A549 (cell line): ENCODE data around the gene TNIK. TPM values are rescaled to one million over a fixed set of nuclear protein-coding genes. Genes with fewer than 3 reads are reported as not detected.
"Not testable (repeated sequence)": the region's sequence is repeated elsewhere in the genome, so short reads cannot be mapped to it uniquely, and the experiment has no call there.

Source experiments
- ATAC-seq, 2 experiments: fragments of 200-7000 bp in 1 of 2; fragments of >200 bp in 1 of 2; cut with Nextera tagmentation in 1 of 2; cut with Tn5 transposase in 1 of 2; 3 replicates each; pipeline versions ENCODE4 v1.8.0 to v1.9.1; 2018 to 2020; ENCODE audit warnings: mild to moderate bottlenecking in 1 of 2, moderate library complexity in 1 of 2
- CTCF ChIA-PET: fragments of 300-600 bp; sonication (Branson Sonifier 250); formaldehyde crosslinking; extraction: SDS; loops from one replicate; lab custom pipeline; 2021; ENCODE audit warnings: antibody characterized with exemption, inconsistent platforms; lab: Yijun Ruan, JAX
- POLR2A ChIA-PET: fragments of 350-600 bp; formaldehyde crosslinking; extraction: SDS; loops from one replicate; lab custom pipeline; 2021; ENCODE audit warnings: antibody characterized with exemption, inconsistent platforms; lab: Yijun Ruan, JAX
- DNase-seq, 2 experiments: peaks; one replicate each; pipeline versions ENCODE4 v3.0.0 to v3.0.0-alpha.2; 2011 to 2016; ENCODE audit warnings: low read depth in 1 of 2, low spot score in 1 of 2
- FAIRE-seq: peaks from 2 replicates; lab custom pipeline; 2011; peaks lifted over from hg19 to GRCh38; lab: Jason Lieb, UNC
- H3K27ac ChIP-seq, 2 experiments: fragments of >200 bp; sonication (Bioruptor Twin); formaldehyde crosslinking; 3 replicates each; pipeline ENCODE4 v1.5.1; 2016 to 2017
- H3K4me1 ChIP-seq: fragments of >200 bp; sonication (Bioruptor Twin); formaldehyde crosslinking; 3 replicates; pipeline ENCODE4 v1.6.1; 2016
- H3K4me2 ChIP-seq: fragments of >200 bp; sonication (Bioruptor Twin); formaldehyde crosslinking; 3 replicates; pipeline ENCODE4 v1.6.1; 2016
- H3K4me3 ChIP-seq: fragments of >200 bp; sonication (Bioruptor Twin); formaldehyde crosslinking; 3 replicates; pipeline ENCODE4 v1.5.1; 2016
- H3K9me3 ChIP-seq: fragments of >200 bp; sonication (Bioruptor Twin); formaldehyde crosslinking; 3 replicates; pipeline ENCODE4 v1.6.1; 2016
- BHLHE40 ChIP-seq: IDR thresholded peaks from 2 replicates; pipeline ENCODE4 v1.6.1; 2012; ENCODE audit warnings: low read depth, low read length, inconsistent platforms
- EHMT2 ChIP-seq: fragments of 200-600 bp; sonication (generic); IDR thresholded peaks from 2 replicates; pipeline ENCODE4 v1.6.1; 2016; ENCODE audit warnings: antibody characterized with exemption, low read depth, mild to moderate bottlenecking, moderate library complexity
- HMGXB4 ChIP-seq: fragments of 250-450 bp; sonication (Bioruptor Pico); IDR thresholded peaks from 2 replicates; pipeline ENCODE4 v1.5.0; 2021; ENCODE audit warnings: mild to moderate bottlenecking, moderate library complexity, borderline replicate concordance
- HOXA7 ChIP-seq: fragments of 250-450 bp; sonication (Bioruptor Pico); IDR thresholded peaks from 2 replicates; pipeline ENCODE4 v1.5.0; 2020; ENCODE audit warnings: mild to moderate bottlenecking, moderate library complexity
- HOXB5 ChIP-seq: fragments of 250-450 bp; sonication (Bioruptor Pico); IDR thresholded peaks from 2 replicates; pipeline ENCODE4 v1.5.0; 2020; ENCODE audit warnings: mild to moderate bottlenecking, moderate library complexity
- JUN ChIP-seq, 2 experiments: fragments of >200 bp; sonication (Bioruptor Twin); formaldehyde crosslinking; IDR thresholded peaks; 2 replicates in 1 of 2; 3 replicates in 1 of 2; pipeline ENCODE4 v1.6.1; 2016 to 2017
- KDM1A ChIP-seq: fragments of 200-600 bp; sonication (generic); IDR thresholded peaks from 2 replicates; pipeline ENCODE4 v1.6.1; 2016; ENCODE audit warnings: low read depth, mild to moderate bottlenecking
- KDM5A ChIP-seq: fragments of 200-600 bp; sonication (generic); IDR thresholded peaks from 2 replicates; pipeline ENCODE4 v1.6.1; 2016; ENCODE audit warnings: antibody characterized with exemption, mild to moderate bottlenecking
- PBX3 ChIP-seq: IDR thresholded peaks from 2 replicates; pipeline ENCODE4 v1.6.1; 2012
- POLR2AphosphoS2 ChIP-seq: conservative IDR thresholded peaks from 2 replicates; pipeline ENCODE4 v1.6.1; 2012; ENCODE audit warnings: low read length, improper control_type of control experiment, inconsistent platforms
- RNF2 ChIP-seq: fragments of 200-600 bp; sonication (generic); IDR thresholded peaks from 2 replicates; pipeline ENCODE4 v1.6.1; 2016; ENCODE audit warnings: low read depth, mild to moderate bottlenecking, antibody characterized with exemption, moderate library complexity, borderline replicate concordance
- SREBF2 ChIP-seq: fragments of 450-650 bp; IDR thresholded peaks from 2 replicates; pipeline ENCODE4 v1.6.1; 2014; ENCODE audit warnings: mild to moderate bottlenecking, moderate library complexity
- ZFP36 ChIP-seq: fragments of 450-650 bp; IDR thresholded peaks from 2 replicates; pipeline ENCODE4 v1.6.1; 2014; ENCODE audit warnings: borderline replicate concordance; ENCODE audit not compliant: partially characterized antibody
- ZNF302 ChIP-seq: fragments of 250-450 bp; sonication (Bioruptor Pico); IDR thresholded peaks from 2 replicates; pipeline ENCODE4 v1.9.0; 2021; ENCODE audit warnings: inconsistent platforms, mild to moderate bottlenecking, moderate library complexity
- ZSCAN20 ChIP-seq: fragments of 250-450 bp; sonication (Bioruptor Pico); IDR thresholded peaks from 2 replicates; pipeline ENCODE4 v1.8.0; 2022; ENCODE audit warnings: mild to moderate bottlenecking, moderate library complexity
- WGBS: methylation state at CpG from one replicate; pipeline ENCODE4 v1.1.6; 2017; ENCODE audit errors: missing lambda C conversion rate; 5-methylcytosine and 5-hydroxymethylcytosine counted together
- polyA plus RNA-seq, 4 experiments: library from polyadenylated mRNA; depleted of rRNA in 3 of 4; stranded (reverse); fragments of >200 nt; fragmentation: RNase III in 1 of 4; extraction: RNeasy Plus Mini Kit Qiagen cat#74134 plus additional on column Dnase treatment in 1 of 4; gene quantifications; 2 replicates in 3 of 4; 3 replicates in 1 of 4; pipeline ENCODE4 v1.2.3, GENCODE V29; 2011 to 2017

Gene TNIK
- polyA plus RNA-seq, 2 of the 4 experiments (the other 2 are of a cell fraction): 1.6 to 1.8 TPM

GRCh38 chr3:171122240-171122639, 338.0 kb downstream of the TNIK start:
- FAIRE-seq: no peak
- 78% methylated on average over 3 of the region's 3 CpGs for WGBS
- Histone ChIP-seq H3K4me1 (no peaks in the 10 kb centered on the region), H3K4me2 (no peak overlapping the region), H3K9me3 (no peaks in the 10 kb centered on the region), H3K4me3 (no peak overlapping the region), H3K27ac (no peak overlapping the region)
- CTCF ChIA-PET: interaction anchor here (0.6 kb wide), 1 partner anchor 10 kb away, joined by 4 read pairs; no protein-coding TSS in a partner anchor
- TF ChIP-seq ZSCAN20 (CRISPR knock-in tag) (no peak), EHMT2 (no peak), BHLHE40 (no peak), JUN (IDR thresholded peaks at IDR 0.05) (no peak), HOXA7 (CRISPR knock-in tag) (no peak), PBX3 (no peak), KDM5A (no peak), SREBF2 (no peak), POLR2AphosphoS2 (no peak), HOXB5 (no peak), ZFP36 (no peak)
- no peak for DNase-seq
- POLR2A ChIA-PET: no interaction called here
- ATAC-seq: no peak

- no peak for TF ChIP-seq KDM1A
- TF ChIP-seq KDM5A: no peak
- TF ChIP-seq PBX3: no peak
- ChIA-PET POLR2A (no interaction called here), CTCF (no interaction called here)
- H3K4me1 ChIP-seq: no peaks in the 10 kb centered on the region
- ATAC-seq (no peak), FAIRE-seq (no peak), DNase-seq (no peak)
- no peaks in the 10 kb centered on the region for H3K9me3 ChIP-seq
- H3K4me2 ChIP-seq: no peak overlapping the region
- no peak overlapping the region for H3K4me3 ChIP-seq
- no peak overlapping the region for H3K27ac ChIP-seq
Measured at GRCh38 chr3:171121801-171122200, 338.4 kb downstream of the TNIK start.

GRCh38 chr3:171119402-171119801, 340.8 kb downstream of the TNIK start:
- FAIRE-seq, H3K4me3 ChIP-seq, ATAC-seq, POLR2A ChIA-PET, H3K4me1 ChIP-seq, H3K4me2 ChIP-seq, H3K9me3 ChIP-seq, H3K27ac ChIP-seq, DNase-seq: not testable (repeated sequence)
- CTCF ChIA-PET: interaction anchor here (1.4 kb wide), 1 partner anchor 70 kb away, joined by 3 read pairs; no protein-coding TSS in a partner anchor
- 61% methylated on average over 2 of the region's 3 CpGs for WGBS

- H3K4me1 ChIP-seq, DNase-seq, H3K4me3 ChIP-seq, POLR2A ChIA-PET, H3K9me3 ChIP-seq, H3K4me2 ChIP-seq, ATAC-seq, H3K27ac ChIP-seq, FAIRE-seq: not testable (repeated sequence)
- CTCF ChIA-PET: interaction anchor here (1.4 kb wide), 1 partner anchor 69 kb away, joined by 3 read pairs; no protein-coding TSS in a partner anchor
- WGBS: 88% methylated on average over 3 of the region's 3 CpGs
Measured at GRCh38 chr3:171118993-171119392, 341.2 kb downstream of the TNIK start.

- FAIRE-seq (no peak), DNase-seq (no peak), ATAC-seq (no peak)
- CTCF ChIA-PET: interaction anchor here (0.8 kb wide), 1 partner anchor 51 kb away, joined by 3 read pairs; no protein-coding TSS in a partner anchor
- no peak overlapping the region for H3K4me3 ChIP-seq
- no peaks in the 10 kb centered on the region for H3K9me3 ChIP-seq
- no peaks in the 10 kb centered on the region for H3K4me1 ChIP-seq
- 91% methylated on average over 2 of the region's 2 CpGs for WGBS
- POLR2A ChIA-PET: interaction anchor here (0.6 kb wide), 1 partner anchor 27 kb away, joined by 3 read pairs; no protein-coding TSS in a partner anchor
- TF ChIP-seq ZNF302 (CRISPR knock-in tag): no peak
- TF ChIP-seq HMGXB4 (CRISPR knock-in tag): no peak
- TF ChIP-seq RNF2: no peak
- H3K27ac ChIP-seq: no peak overlapping the region
- no peak overlapping the region for H3K4me2 ChIP-seq
Measured at GRCh38 chr3:171116824-171117395, 343.3 kb downstream of the TNIK start.
